ENCODE data around the gene CDX1.

GRCh38 chr5:150221471-150221870 lies 54.9 kb downstream of the CDX1 start:
- TF ChIP-seq POLR2AphosphoS5 (IDR thresholded peaks at IDR 0.05; ENCODE audit: borderline replicate concordance, low read depth, low read length) (no peak), EZH2 (IDR thresholded peaks at IDR 0.05) (no peak), FOXP2 (optimal IDR thresholded peaks at IDR 0.05; ENCODE audit: control extremely low read depth, extremely low read length, insufficient read depth) (no peak)

Data from SK-N-MC (cell line).